Measurements from ENCODE around the gene CRHR1. TPM values are rescaled to one million over a fixed set of nuclear protein-coding genes. Genes with fewer than 3 reads are reported as not detected.

CRHR1 gene
- total RNA-seq, 1 experiment from 2014 or later: 1.6 TPM

DNA sequence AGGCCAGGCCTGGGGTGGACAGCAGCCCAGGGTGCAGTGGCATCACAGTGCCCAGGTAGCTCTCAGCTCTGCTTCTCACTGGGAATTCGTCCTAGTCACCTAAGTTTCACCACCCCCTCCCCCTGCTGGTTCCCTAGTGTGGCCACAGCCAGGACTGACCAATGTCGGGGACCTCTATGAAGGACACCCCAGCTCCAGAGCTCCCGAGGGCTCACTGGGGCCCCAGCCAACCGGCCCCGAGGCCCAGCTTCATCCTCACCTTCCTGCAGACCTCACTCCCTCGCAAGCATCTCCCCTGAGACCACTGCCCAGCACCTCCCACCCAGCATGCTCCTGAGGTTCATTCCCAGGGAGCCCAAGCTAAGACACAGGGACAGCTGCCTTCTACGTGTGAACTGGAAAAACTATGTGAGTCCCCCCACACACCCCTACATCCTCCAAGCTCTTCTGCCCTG, 65.4 kb downstream of the CRHR1 start (continued):
- TF ChIP-seq MYBL2 (CRISPR knock-in tag; IDR thresholded peaks at IDR 0.05) (no peak), JAZF1 (CRISPR knock-in tag; IDR thresholded peaks at IDR 0.05) (no peak), FOXP1 (CRISPR knock-in tag; IDR thresholded peaks at IDR 0.05; ENCODE audit: borderline replicate concordance) (no peak), SMAD4 (CRISPR knock-in tag; IDR thresholded peaks at IDR 0.05) (no peak), ZNF416 (CRISPR knock-in tag; IDR thresholded peaks at IDR 0.05) (no peak), FOXK1 (CRISPR knock-in tag; IDR thresholded peaks at IDR 0.05) (no peak)
- TF ChIP-seq, protein P1, sequence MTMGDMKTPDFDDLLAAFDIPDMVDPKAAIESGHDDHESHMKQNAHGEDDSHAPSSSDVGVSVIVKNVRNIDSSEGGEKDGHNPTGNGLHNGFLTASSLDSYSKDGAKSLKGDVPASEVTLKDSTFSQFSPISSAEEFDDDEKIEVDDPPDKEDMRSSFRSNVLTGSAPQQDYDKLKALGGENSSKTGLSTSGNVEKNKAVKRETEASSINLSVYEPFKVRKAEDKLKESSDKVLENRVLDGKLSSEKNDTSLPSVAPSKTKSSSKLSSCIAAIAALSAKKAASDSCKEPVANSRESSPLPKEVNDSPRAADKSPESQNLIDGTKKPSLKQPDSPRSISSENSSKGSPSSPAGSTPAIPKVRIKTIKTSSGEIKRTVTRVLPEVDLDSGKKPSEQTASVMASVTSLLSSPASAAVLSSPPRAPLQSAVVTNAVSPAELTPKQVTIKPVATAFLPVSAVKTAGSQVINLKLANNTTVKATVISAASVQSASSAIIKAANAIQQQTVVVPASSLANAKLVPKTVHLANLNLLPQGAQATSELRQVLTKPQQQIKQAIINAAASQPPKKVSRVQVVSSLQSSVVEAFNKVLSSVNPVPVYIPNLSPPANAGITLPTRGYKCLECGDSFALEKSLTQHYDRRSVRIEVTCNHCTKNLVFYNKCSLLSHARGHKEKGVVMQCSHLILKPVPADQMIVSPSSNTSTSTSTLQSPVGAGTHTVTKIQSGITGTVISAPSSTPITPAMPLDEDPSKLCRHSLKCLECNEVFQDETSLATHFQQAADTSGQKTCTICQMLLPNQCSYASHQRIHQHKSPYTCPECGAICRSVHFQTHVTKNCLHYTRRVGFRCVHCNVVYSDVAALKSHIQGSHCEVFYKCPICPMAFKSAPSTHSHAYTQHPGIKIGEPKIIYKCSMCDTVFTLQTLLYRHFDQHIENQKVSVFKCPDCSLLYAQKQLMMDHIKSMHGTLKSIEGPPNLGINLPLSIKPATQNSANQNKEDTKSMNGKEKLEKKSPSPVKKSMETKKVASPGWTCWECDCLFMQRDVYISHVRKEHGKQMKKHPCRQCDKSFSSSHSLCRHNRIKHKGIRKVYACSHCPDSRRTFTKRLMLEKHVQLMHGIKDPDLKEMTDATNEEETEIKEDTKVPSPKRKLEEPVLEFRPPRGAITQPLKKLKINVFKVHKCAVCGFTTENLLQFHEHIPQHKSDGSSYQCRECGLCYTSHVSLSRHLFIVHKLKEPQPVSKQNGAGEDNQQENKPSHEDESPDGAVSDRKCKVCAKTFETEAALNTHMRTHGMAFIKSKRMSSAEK (CRISPR knock-in tag; IDR thresholded peaks at IDR 0.05; ENCODE audit: borderline replicate concordance): no peak

DNA sequence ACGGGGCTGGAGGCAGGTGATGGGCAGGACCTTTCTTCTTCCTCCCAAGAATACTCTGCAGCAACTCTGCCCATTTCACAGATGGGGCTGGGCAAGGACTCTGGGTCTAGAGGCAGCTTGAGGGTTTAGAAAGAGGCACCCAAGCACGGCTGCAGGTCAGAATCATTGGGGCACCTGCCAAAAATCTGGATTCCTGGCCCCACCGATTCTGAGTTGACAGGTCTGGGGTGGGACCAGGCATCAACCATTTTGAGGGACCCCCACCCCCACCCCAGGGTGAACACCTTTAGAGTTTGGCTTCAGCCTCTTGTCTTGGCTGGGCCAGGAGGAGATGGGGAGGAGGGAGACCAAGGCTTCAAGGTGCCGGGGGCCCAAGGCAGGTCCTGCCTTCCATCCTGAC, 65.9 kb downstream of the CRHR1 start:
- no peak for ATAC-seq
- H3K4me3 Mint-ChIP-seq: no peak overlapping the region
- no peak for DNase-seq (ENCODE audit: low spot score)
- TF ChIP-seq, protein P1 (CRISPR knock-in tag; IDR thresholded peaks at IDR 0.05; ENCODE audit: borderline replicate concordance): no peak
- TF ChIP-seq, protein P2, sequence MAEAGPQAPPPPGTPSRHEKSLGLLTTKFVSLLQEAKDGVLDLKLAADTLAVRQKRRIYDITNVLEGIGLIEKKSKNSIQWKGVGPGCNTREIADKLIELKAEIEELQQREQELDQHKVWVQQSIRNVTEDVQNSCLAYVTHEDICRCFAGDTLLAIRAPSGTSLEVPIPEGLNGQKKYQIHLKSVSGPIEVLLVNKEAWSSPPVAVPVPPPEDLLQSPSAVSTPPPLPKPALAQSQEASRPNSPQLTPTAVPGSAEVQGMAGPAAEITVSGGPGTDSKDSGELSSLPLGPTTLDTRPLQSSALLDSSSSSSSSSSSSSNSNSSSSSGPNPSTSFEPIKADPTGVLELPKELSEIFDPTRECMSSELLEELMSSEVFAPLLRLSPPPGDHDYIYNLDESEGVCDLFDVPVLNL (CRISPR knock-in tag; IDR thresholded peaks at IDR 0.05; ENCODE audit: borderline replicate concordance, low read depth): no peak
- TF ChIP-seq, protein P3, sequence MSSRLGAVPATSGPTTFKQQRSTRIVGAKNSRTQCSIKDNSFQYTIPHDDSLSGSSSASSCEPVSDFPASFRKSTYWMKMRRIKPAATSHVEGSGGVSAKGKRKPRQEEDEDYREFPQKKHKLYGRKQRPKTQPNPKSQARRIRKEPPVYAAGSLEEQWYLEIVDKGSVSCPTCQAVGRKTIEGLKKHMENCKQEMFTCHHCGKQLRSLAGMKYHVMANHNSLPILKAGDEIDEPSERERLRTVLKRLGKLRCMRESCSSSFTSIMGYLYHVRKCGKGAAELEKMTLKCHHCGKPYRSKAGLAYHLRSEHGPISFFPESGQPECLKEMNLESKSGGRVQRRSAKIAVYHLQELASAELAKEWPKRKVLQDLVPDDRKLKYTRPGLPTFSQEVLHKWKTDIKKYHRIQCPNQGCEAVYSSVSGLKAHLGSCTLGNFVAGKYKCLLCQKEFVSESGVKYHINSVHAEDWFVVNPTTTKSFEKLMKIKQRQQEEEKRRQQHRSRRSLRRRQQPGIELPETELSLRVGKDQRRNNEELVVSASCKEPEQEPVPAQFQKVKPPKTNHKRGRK (CRISPR knock-in tag; IDR thresholded peaks at IDR 0.05; ENCODE audit: borderline replicate concordance): no peak
- no peak for TF ChIP-seq MYBL2 (CRISPR knock-in tag; IDR thresholded peaks at IDR 0.05)
- TF ChIP-seq ELF4 (CRISPR knock-in tag; IDR thresholded peaks at IDR 0.05; ENCODE audit: low read depth): no peak
- no peak for TF ChIP-seq ZNF423 (CRISPR knock-in tag; IDR thresholded peaks at IDR 0.05)
- TF ChIP-seq, protein P4, sequence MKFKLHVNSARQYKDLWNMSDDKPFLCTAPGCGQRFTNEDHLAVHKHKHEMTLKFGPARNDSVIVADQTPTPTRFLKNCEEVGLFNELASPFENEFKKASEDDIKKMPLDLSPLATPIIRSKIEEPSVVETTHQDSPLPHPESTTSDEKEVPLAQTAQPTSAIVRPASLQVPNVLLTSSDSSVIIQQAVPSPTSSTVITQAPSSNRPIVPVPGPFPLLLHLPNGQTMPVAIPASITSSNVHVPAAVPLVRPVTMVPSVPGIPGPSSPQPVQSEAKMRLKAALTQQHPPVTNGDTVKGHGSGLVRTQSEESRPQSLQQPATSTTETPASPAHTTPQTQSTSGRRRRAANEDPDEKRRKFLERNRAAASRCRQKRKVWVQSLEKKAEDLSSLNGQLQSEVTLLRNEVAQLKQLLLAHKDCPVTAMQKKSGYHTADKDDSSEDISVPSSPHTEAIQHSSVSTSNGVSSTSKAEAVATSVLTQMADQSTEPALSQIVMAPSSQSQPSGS (CRISPR knock-in tag; IDR thresholded peaks at IDR 0.05; ENCODE audit: borderline replicate concordance, low read depth): no peak
- TF ChIP-seq ZNF232 (CRISPR knock-in tag; IDR thresholded peaks at IDR 0.05): no peak
- CTCF ChIA-PET: interaction anchor here (0.8 to 2.3 kb wide), 7 partner anchors 16 to 210 kb away, joined by 3 to 12 read pairs (median 6); no protein-coding TSS in a partner anchor
- no peak overlapping the region for H3K27ac Mint-ChIP-seq
- peaks cover 5% of the 10 kb centered on the region; the same call in 1 of the 2 replicates for H3K27me3 Mint-ChIP-seq (ENCODE audit: low read depth)
- H3K9me3 Mint-ChIP-seq: peaks cover 1% of the 10 kb centered on the region; the same call in 1 of the 2 replicates
- H3K4me1 Mint-ChIP-seq: no peaks in the 10 kb centered on the region
- POLR2A ChIA-PET: no interaction called here
- H3K36me3 Mint-ChIP-seq: no peaks in the 10 kb centered on the region
